Right lobe of liver (tissue), 6 donors: ENCODE data around the gene LARP1B. TPM values are rescaled to one million over a fixed set of nuclear protein-coding genes. Genes with fewer than 3 reads are reported as not detected.
A peak's percentile ranks its signal among the peaks of the same experiment; 100 is the strongest.
"Not testable (repeated sequence)": the region's sequence is repeated elsewhere in the genome, so short reads cannot be mapped to it uniquely, and the experiment has no call there.

ENCODE experiments used
- ATAC-seq, 4 donors: fragments of 200-7000 bp; cut with Tn5 transposase; one replicate each; pipeline ENCODE4 v1.9.1; 2020; ENCODE audit warnings: mild to moderate bottlenecking in 4 of 4, moderate library complexity in 4 of 4
- DNase-seq, 3 donors: peaks; one replicate each; pipeline ENCODE4 v3.0.0-alpha.2; 2020
- H3K27ac ChIP-seq, 3 donors: fragments of 200-600 bp; one replicate each; pipeline ENCODE4 v1.8.0; 2022
- H3K27me3 ChIP-seq, 2 donors: fragments of 200-600 bp; one replicate each; pipeline ENCODE4 v1.8.0; 2022
- H3K36me3 ChIP-seq, 4 donors: fragments of 200-600 bp; sonication (generic) in 1 of 4; one replicate each; pipeline versions ENCODE4 v1.5.1 to v1.8.0; 2017 to 2022; ENCODE audit warnings: control low read depth in 1 of 4
- H3K4me1 ChIP-seq, 4 donors: fragments of 200-600 bp; sonication (generic) in 1 of 4; one replicate each; pipeline versions ENCODE4 v1.5.1 to v1.8.0; 2017 to 2022; ENCODE audit warnings: control low read depth in 1 of 4
- H3K4me3 ChIP-seq, 3 donors: fragments of 200-600 bp; one replicate each; pipeline ENCODE4 v1.8.0; 2022
- H3K9me3 ChIP-seq, 4 donors: fragments of 200-600 bp; sonication (generic) in 1 of 4; one replicate each; pipeline versions ENCODE4 v1.5.1 to v1.8.0; 2017 to 2022; ENCODE audit warnings: control low read depth in 1 of 4
- POLR2A ChIP-seq: fragments of 450-650 bp; IDR thresholded peaks from one replicate; pipeline ENCODE4 v1.6.1; 2017; ENCODE audit warnings: antibody characterized with exemption, mild to moderate bottlenecking
- WGBS: methylation state at CpG from one replicate; pipeline ENCODE4 v1.1.6; 2018; ENCODE audit warnings: low coverage, low lambda C conversion rate; ENCODE audit not compliant: insufficient coverage; ENCODE audit errors: missing lambda C conversion rate; 5-methylcytosine and 5-hydroxymethylcytosine counted together
- intact Hi-C, 2 donors: fragments of 100-400 bp; cut with DNase I; formaldehyde crosslinking; loops; one replicate each; pipeline versions ENCODE4 v1.11.2 to v1.14.1; 2022
- total RNA-seq, 6 experiments: library from RNA; depleted of rRNA in 2 of 6; stranded (reverse); fragments of >200 nt in 2 of 6; fragmentation: NEBNext Ultra II Directional in 3 of 6; extraction: Animal tissue kit (Norgen Biotek cat#: 25700) in 3 of 6; gene quantifications; one replicate each; pipeline versions ENCODE4 v1.1.0 to v1.2.4, GENCODE V29; 2016 to 2023
- TF ChIP-seq, protein P1 (sequence below), 4 donors: fragments of 200-600 bp in 3 of 4; fragments of 450-650 bp in 1 of 4; IDR thresholded peaks; one replicate each; pipeline versions ENCODE4 v1.5.1 to v1.8.0; 2016 to 2022; ENCODE audit warnings: antibody characterized with exemption in 4 of 4, mild to moderate bottlenecking in 2 of 4
- donor health status: DM: no; HTN: yes; CAD: no.
- donor health status: DM: no; HTN: no; CAD: no.
- donor health status: DM: no; HTN: no; CAD: no.
- donor health status: DM: no; HTN: yes; CAD: no.
- donor health status: DM: no; HTN: yes; CAD: no.

LARP1B gene
- total RNA-seq, 6 experiments from 2014 or later = 27.4 to 42.0 (median 31.6) TPM

DNA sequence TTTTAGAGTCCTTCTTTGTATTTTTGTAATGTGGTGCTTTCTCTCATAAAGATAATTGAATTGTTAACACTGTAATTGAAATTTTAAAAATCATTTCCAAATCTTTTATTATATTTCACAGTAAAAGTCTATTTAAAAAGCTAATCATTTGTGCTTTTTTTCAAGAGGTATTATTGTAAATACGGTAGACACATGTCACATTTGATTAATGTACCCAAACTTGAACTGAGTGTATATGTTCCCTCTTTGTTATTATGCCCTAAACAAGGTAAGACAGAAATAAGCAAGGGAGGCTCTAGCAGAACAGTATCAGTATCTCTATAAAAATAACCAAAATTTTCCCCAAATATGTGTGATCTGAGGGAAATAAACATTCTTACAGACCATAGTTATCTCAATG, 21.5 kb upstream of the LARP1B start:
- Histone ChIP-seq H3K36me3 (no peaks in the 10 kb centered on the region), H3K4me3 (no peak overlapping the region), H3K9me3 (no peaks in the 10 kb centered on the region), H3K27ac (no peak overlapping the region), H3K4me1 (no peaks in the 10 kb centered on the region), H3K27me3 (no peaks in the 10 kb centered on the region)
- DNase-seq = no peak
- WGBS = 90% methylated on average over 1 of the region's 1 CpG
- no peak for ATAC-seq
- TF ChIP-seq, protein P1, sequence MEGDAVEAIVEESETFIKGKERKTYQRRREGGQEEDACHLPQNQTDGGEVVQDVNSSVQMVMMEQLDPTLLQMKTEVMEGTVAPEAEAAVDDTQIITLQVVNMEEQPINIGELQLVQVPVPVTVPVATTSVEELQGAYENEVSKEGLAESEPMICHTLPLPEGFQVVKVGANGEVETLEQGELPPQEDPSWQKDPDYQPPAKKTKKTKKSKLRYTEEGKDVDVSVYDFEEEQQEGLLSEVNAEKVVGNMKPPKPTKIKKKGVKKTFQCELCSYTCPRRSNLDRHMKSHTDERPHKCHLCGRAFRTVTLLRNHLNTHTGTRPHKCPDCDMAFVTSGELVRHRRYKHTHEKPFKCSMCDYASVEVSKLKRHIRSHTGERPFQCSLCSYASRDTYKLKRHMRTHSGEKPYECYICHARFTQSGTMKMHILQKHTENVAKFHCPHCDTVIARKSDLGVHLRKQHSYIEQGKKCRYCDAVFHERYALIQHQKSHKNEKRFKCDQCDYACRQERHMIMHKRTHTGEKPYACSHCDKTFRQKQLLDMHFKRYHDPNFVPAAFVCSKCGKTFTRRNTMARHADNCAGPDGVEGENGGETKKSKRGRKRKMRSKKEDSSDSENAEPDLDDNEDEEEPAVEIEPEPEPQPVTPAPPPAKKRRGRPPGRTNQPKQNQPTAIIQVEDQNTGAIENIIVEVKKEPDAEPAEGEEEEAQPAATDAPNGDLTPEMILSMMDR (IDR thresholded peaks at IDR 0.05) = no peak
- TF ChIP-seq POLR2A = no peak
- intact Hi-C loops = no loop called here

DNA sequence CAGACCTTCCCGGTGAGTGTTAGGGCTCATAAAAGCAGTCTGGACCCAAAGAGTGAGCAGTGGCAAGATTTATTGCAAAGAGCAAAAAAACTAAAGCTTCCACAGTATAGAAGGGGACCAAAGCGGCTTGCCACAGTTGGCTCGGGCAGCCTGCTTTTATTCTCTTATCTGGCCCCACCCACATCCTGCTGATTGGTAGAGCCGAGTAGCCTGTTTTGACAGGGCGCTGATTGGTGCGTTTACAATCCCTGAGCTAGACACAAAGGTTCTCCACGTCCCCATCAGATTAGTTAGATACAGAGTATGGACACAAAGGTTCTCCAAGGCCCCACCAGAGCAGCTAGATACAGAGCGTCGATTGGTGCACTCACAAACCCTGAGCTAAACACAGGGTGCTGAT, 14.1 kb upstream of the LARP1B start:
- H3K4me1 ChIP-seq, H3K36me3 ChIP-seq, H3K27ac ChIP-seq, H3K27me3 ChIP-seq, DNase-seq, intact Hi-C loops, H3K9me3 ChIP-seq, H3K4me3 ChIP-seq, ATAC-seq: not testable (repeated sequence)
- 86% methylated on average over 5 of the region's 9 CpGs for WGBS

DNA sequence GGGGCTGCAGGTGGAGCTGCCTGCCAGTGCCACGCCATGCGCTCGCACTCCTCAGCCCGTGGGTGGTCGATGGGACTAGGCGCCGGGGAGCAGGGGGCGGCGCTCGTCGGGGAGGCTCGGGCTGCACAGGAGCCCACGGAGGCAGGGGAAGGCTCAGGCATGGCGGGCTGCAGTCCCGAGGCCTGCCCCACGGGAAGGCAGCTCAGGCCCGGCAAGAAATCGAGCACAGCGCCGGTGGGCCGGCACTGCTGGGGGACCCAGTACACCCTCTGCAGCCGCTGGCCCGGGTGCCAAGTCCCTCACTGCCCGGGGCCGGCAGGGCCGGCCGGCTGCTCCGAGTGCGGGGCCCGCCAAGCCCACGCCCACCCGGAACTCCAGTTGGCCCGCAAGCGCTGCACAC, 13.6 kb upstream of the LARP1B start:
- ATAC-seq, H3K36me3 ChIP-seq, H3K27ac ChIP-seq, H3K27me3 ChIP-seq, H3K4me3 ChIP-seq, H3K9me3 ChIP-seq, DNase-seq, H3K4me1 ChIP-seq, intact Hi-C loops: not testable (repeated sequence)
- WGBS = 100% methylated on average over 4 of the region's 34 CpGs

DNA sequence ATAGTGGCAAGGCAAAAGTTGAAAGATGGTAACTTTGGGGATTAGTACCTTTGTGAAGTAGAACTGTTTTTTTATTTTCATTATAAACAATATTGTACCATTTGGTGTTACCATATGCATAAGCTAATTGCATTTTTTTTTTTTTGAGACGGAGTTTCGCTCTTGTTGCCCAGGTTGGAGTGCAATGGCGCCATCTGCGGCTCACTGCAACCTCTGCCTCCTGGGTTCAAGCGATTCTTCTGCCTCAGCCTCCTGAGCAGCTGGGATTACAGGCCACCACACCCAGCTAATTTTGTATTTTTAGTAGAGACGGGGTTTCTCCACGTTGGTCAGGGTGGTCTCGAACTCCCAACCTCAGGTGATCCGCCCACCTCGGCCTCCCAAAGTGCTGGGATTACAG, 9.9 kb upstream of the LARP1B start:
- H3K27ac ChIP-seq, H3K9me3 ChIP-seq, H3K4me1 ChIP-seq, H3K36me3 ChIP-seq, DNase-seq, H3K4me3 ChIP-seq, H3K27me3 ChIP-seq: not testable (repeated sequence)
- 75% methylated on average over 10 of the region's 10 CpGs for WGBS
- ATAC-seq = peak in 1 of 4 donors; percentile 44
- TF ChIP-seq, protein P1 (IDR thresholded peaks at IDR 0.05) = peak in 3 of 4 donors; percentile 21 to 38 (median 28)
- intact Hi-C loops = loop anchor here in 1 of 2 donors (5.0 kb wide), 1 partner anchor 79 kb away; no protein-coding TSS in a partner anchor

GRCh38 chr4:128054907-128055306, 6.2 kb upstream of the LARP1B start:
- DNase-seq = not testable (repeated sequence)

GRCh38 chr4:128055441-128056206, 5.5 kb upstream of the LARP1B start:
- H3K4me1 ChIP-seq, H3K27me3 ChIP-seq, H3K4me3 ChIP-seq, ATAC-seq, H3K9me3 ChIP-seq, intact Hi-C loops, H3K36me3 ChIP-seq, DNase-seq, H3K27ac ChIP-seq: not testable (repeated sequence)
- 92% methylated on average over 10 of the region's 10 CpGs for WGBS

More at GRCh38 chr4:128054907-128055306, 6.2 kb upstream of the LARP1B start:
- not testable (repeated sequence) for ATAC-seq, H3K4me1 ChIP-seq, H3K27ac ChIP-seq, H3K9me3 ChIP-seq, H3K4me3 ChIP-seq, H3K27me3 ChIP-seq, H3K36me3 ChIP-seq
- intact Hi-C loops = loop anchor here in 1 of 2 donors (5.0 kb wide), 1 partner anchor 83 kb away; no protein-coding TSS in a partner anchor
- WGBS = 93% methylated on average over 5 of the region's 9 CpGs
